Measurements from ENCODE around the gene RBM28. TPM values are rescaled to one million over a fixed set of nuclear protein-coding genes. Genes with fewer than 3 reads are reported as not detected.

The RBM28 gene
- total RNA-seq, 1 donor from 2014 or later: 40.2 TPM

GRCh38 chr7:128322040-128322643 lies 21.6 kb downstream of the RBM28 start:
- no peak overlapping the region for H3K4me3 Mint-ChIP-seq (ENCODE audit: unreplicated experiment)
- no peaks in the 10 kb centered on the region for H3K4me1 ChIP-seq (ENCODE audit: insufficient read depth, low read length)
- H3K9me3 ChIP-seq (ENCODE audit: insufficient read depth, low read depth, low read length): no peaks in the 10 kb centered on the region
- H3K27me3 ChIP-seq (ENCODE audit: insufficient read depth, low read length): no peaks in the 10 kb centered on the region
- no peaks in the 10 kb centered on the region for H3K9me3 Mint-ChIP-seq (ENCODE audit: unreplicated experiment)
- H3K36me3 Mint-ChIP-seq (ENCODE audit: low read depth, unreplicated experiment): peaks cover 21% of the 10 kb centered on the region
- peak; percentile 28 for DNase-seq (ENCODE audit: low read depth)
- no peak for FAIRE-seq
- no peaks in the 10 kb centered on the region for H3K79me2 ChIP-seq (ENCODE audit: insufficient read depth, low read length)
- no peak overlapping the region for H3K4me2 ChIP-seq (ENCODE audit: low read length)
- H3K27ac Mint-ChIP-seq (ENCODE audit: unreplicated experiment): no peak overlapping the region
- peaks cover 2% of the 10 kb centered on the region for H3K4me1 Mint-ChIP-seq (ENCODE audit: low read depth, unreplicated experiment)
- no peak for TF ChIP-seq EZH2 (IDR thresholded peaks at IDR 0.05; ENCODE audit: insufficient read depth, low read length)
- TF ChIP-seq, protein P1, sequence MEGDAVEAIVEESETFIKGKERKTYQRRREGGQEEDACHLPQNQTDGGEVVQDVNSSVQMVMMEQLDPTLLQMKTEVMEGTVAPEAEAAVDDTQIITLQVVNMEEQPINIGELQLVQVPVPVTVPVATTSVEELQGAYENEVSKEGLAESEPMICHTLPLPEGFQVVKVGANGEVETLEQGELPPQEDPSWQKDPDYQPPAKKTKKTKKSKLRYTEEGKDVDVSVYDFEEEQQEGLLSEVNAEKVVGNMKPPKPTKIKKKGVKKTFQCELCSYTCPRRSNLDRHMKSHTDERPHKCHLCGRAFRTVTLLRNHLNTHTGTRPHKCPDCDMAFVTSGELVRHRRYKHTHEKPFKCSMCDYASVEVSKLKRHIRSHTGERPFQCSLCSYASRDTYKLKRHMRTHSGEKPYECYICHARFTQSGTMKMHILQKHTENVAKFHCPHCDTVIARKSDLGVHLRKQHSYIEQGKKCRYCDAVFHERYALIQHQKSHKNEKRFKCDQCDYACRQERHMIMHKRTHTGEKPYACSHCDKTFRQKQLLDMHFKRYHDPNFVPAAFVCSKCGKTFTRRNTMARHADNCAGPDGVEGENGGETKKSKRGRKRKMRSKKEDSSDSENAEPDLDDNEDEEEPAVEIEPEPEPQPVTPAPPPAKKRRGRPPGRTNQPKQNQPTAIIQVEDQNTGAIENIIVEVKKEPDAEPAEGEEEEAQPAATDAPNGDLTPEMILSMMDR (IDR thresholded peaks at IDR 0.05; ENCODE audit: insufficient read depth, low read depth, low read length): peak; percentile 45
- H3K36me3 ChIP-seq (ENCODE audit: insufficient read depth, low read length): peaks cover 40% of the 10 kb centered on the region
- no peak overlapping the region for H3K9ac ChIP-seq (ENCODE audit: low read length)
- H4K20me1 ChIP-seq (ENCODE audit: insufficient read depth, low read length): no peaks in the 10 kb centered on the region
- H2AFZ ChIP-seq (ENCODE audit: low read depth, low read length): no peak overlapping the region
- no peak overlapping the region for H3K4me3 ChIP-seq (ENCODE audit: insufficient read depth, low read depth, low read length)
- no peak overlapping the region for H3K27ac ChIP-seq (ENCODE audit: low read depth, low read length)
- H3K27me3 Mint-ChIP-seq (ENCODE audit: low read depth, unreplicated experiment): no peaks in the 10 kb centered on the region

DNA sequence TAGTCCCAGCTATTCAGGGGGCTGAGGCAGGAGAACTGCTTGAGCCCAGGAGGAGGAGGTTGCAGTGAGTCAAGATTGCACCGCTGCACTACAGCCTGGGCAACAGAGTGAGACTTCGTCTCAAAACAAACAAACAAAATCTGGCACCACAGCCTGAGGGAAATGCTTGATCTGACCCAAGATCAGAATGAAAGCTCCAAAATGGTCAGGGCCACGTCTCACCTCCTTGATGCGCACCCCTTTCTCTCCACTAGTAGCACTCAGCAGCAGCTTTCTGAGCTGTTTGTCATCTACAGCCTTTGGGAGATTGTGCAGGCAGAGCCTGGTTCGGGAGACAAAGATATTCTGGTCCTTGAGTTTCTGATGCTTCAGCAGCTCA lies 22.7 kb downstream of the RBM28 start:
- peaks cover 2% of the 10 kb centered on the region for H3K4me1 Mint-ChIP-seq (ENCODE audit: low read depth, unreplicated experiment)
- H2AFZ ChIP-seq (ENCODE audit: low read depth, low read length): no peak overlapping the region
- H3K9me3 ChIP-seq (ENCODE audit: insufficient read depth, low read depth, low read length): no peaks in the 10 kb centered on the region
- no peaks in the 10 kb centered on the region for H3K79me2 ChIP-seq (ENCODE audit: insufficient read depth, low read length)
- H3K4me1 ChIP-seq (ENCODE audit: insufficient read depth, low read length): no peaks in the 10 kb centered on the region
- no peak overlapping the region for H3K4me2 ChIP-seq (ENCODE audit: low read length)
- no peak for FAIRE-seq
- TF ChIP-seq, protein P1 (IDR thresholded peaks at IDR 0.05; ENCODE audit: insufficient read depth, low read depth, low read length): no peak
- no peak for TF ChIP-seq EZH2 (IDR thresholded peaks at IDR 0.05; ENCODE audit: insufficient read depth, low read length)
- H3K27ac Mint-ChIP-seq (ENCODE audit: unreplicated experiment): peak overlapping the region; percentile 56
- H3K27ac ChIP-seq (ENCODE audit: low read depth, low read length): no peak overlapping the region
- H4K20me1 ChIP-seq (ENCODE audit: insufficient read depth, low read length): peaks cover 2% of the 10 kb centered on the region
- DNase-seq (ENCODE audit: low read depth): no peak
- H3K9me3 Mint-ChIP-seq (ENCODE audit: unreplicated experiment): no peaks in the 10 kb centered on the region
- no peak overlapping the region for H3K4me3 ChIP-seq (ENCODE audit: insufficient read depth, low read depth, low read length)
- H3K36me3 ChIP-seq (ENCODE audit: insufficient read depth, low read length): peaks cover 49% of the 10 kb centered on the region
- H3K4me3 Mint-ChIP-seq (ENCODE audit: unreplicated experiment): no peak overlapping the region
- no peaks in the 10 kb centered on the region for H3K27me3 ChIP-seq (ENCODE audit: insufficient read depth, low read length)
- peaks cover 26% of the 10 kb centered on the region for H3K36me3 Mint-ChIP-seq (ENCODE audit: low read depth, unreplicated experiment)
- no peaks in the 10 kb centered on the region for H3K27me3 Mint-ChIP-seq (ENCODE audit: low read depth, unreplicated experiment)
- no peak overlapping the region for H3K9ac ChIP-seq (ENCODE audit: low read length)

- Histone ChIP-seq H2AFZ (ENCODE audit: low read depth, low read length) (no peak overlapping the region), H3K4me1 (ENCODE audit: insufficient read depth, low read length) (no peaks in the 10 kb centered on the region), H3K9ac (ENCODE audit: low read length) (no peak overlapping the region), H4K20me1 (ENCODE audit: insufficient read depth, low read length) (peaks cover 3% of the 10 kb centered on the region), H3K79me2 (ENCODE audit: insufficient read depth, low read length) (no peaks in the 10 kb centered on the region), H3K27ac (ENCODE audit: low read depth, low read length) (no peak overlapping the region), H3K36me3 (ENCODE audit: insufficient read depth, low read length) (peaks cover 51% of the 10 kb centered on the region), H3K27me3 (ENCODE audit: insufficient read depth, low read length) (no peaks in the 10 kb centered on the region), H3K9me3 (ENCODE audit: insufficient read depth, low read depth, low read length) (no peaks in the 10 kb centered on the region), H3K4me3 (ENCODE audit: insufficient read depth, low read depth, low read length) (no peak overlapping the region), H3K4me2 (ENCODE audit: low read length) (no peak overlapping the region)
- no peaks in the 10 kb centered on the region for H3K27me3 Mint-ChIP-seq (ENCODE audit: low read depth, unreplicated experiment)
- H3K9me3 Mint-ChIP-seq (ENCODE audit: unreplicated experiment): no peaks in the 10 kb centered on the region
- H3K4me1 Mint-ChIP-seq (ENCODE audit: low read depth, unreplicated experiment): peaks cover 2% of the 10 kb centered on the region
- no peak overlapping the region for H3K4me3 Mint-ChIP-seq (ENCODE audit: unreplicated experiment)
- H3K36me3 Mint-ChIP-seq (ENCODE audit: low read depth, unreplicated experiment): peaks cover 26% of the 10 kb centered on the region
- H3K27ac Mint-ChIP-seq (ENCODE audit: unreplicated experiment): no peak overlapping the region
- TF ChIP-seq, protein P1 (IDR thresholded peaks at IDR 0.05; ENCODE audit: insufficient read depth, low read depth, low read length): no peak
- TF ChIP-seq EZH2 (IDR thresholded peaks at IDR 0.05; ENCODE audit: insufficient read depth, low read length): no peak
- DNase-seq (ENCODE audit: low read depth) (no peak), FAIRE-seq (no peak)
Measured at GRCh38 chr7:128318691-128319090, 25.0 kb downstream of the RBM28 start.

Data from astrocyte (in vitro differentiated cells and primary cell).